HG03064 (cell line): ENCODE measurements around the gene TBATA.

Experiments used
- ATAC-seq: cut with Tn5 transposase; IDR thresholded peaks from one replicate; pipeline ENCODE4 v1.9.1; 2021; ENCODE audit warnings: low read depth; ENCODE audit not compliant: unreplicated experiment

TBATA gene

GRCh38 chr10:70785190-70785589 is at the start of gene TBATA:
TBATA (minus strand) TSS chr10:70785377; CDS start chr10:70783379, 1,998 bp downstream.
- ATAC-seq: no peak

GRCh38 chr10:70834441-70835151 is 49.4 kb upstream of the TBATA start:
- no peak for ATAC-seq

GRCh38 chr10:70834021-70834420 is 48.8 kb upstream of the TBATA start:
- ATAC-seq: no peak

GRCh38 chr10:70833601-70834000 is 48.4 kb upstream of the TBATA start:
- no peak for ATAC-seq

- ATAC-seq: no peak
Observed at GRCh38 chr10:70832852-70833528, 47.8 kb upstream of the TBATA start.

- no peak for ATAC-seq
Observed at GRCh38 chr10:70832221-70832620, 47.0 kb upstream of the TBATA start.

GRCh38 chr10:70830164-70830563 is 45.0 kb upstream of the TBATA start:
- ATAC-seq: no peak

GRCh38 chr10:70829543-70829942 is 44.4 kb upstream of the TBATA start:
- ATAC-seq: no peak

GRCh38 chr10:70828923-70829322 is 43.7 kb upstream of the TBATA start:
- ATAC-seq: no peak

- ATAC-seq: no peak
Observed at GRCh38 chr10:70827086-70827757, 42.0 kb upstream of the TBATA start.

- ATAC-seq: no peak
Observed at GRCh38 chr10:70822076-70822820, 37.1 kb upstream of the TBATA start.

- ATAC-seq: no peak
Observed at GRCh38 chr10:70820976-70821750, 36.0 kb upstream of the TBATA start.

GRCh38 chr10:70816220-70816894 is 31.2 kb upstream of the TBATA start:
- ATAC-seq: peak; percentile 26

- ATAC-seq: peak; percentile 80
Observed at GRCh38 chr10:70815504-70816219, 30.5 kb upstream of the TBATA start, which contains the start of gene SGPL1. SGPL1 (plus strand) TSS chr10:70815948; CDS start chr10:70816854, 906 bp downstream.

GRCh38 chr10:70814126-70814525 is 28.9 kb upstream of the TBATA start:
- no peak for ATAC-seq

GRCh38 chr10:70812814-70813213 is 27.6 kb upstream of the TBATA start:
- no peak for ATAC-seq

GRCh38 chr10:70811881-70812280 is 26.7 kb upstream of the TBATA start:
- no peak for ATAC-seq

GRCh38 chr10:70810967-70811366 is 25.8 kb upstream of the TBATA start:
- no peak for ATAC-seq

GRCh38 chr10:70809726-70810125 is 24.5 kb upstream of the TBATA start:
- ATAC-seq: no peak
